Memory B cell (primary cell): ENCODE measurements around the gene FMC1.
A peak's percentile ranks its signal among the peaks of the same experiment; 100 is the strongest.
"Not testable (repeated sequence)": the region's sequence is repeated elsewhere in the genome, so short reads cannot be mapped to it uniquely, and the experiment has no call there.

Experiments used
- ATAC-seq: fragments of 150-1000 bp; cut with Tn5 transposase; 2 replicates; pipeline ENCODE4 v1.10.0; 2021; ENCODE audit warnings: low read depth, mild to moderate bottlenecking, moderate library complexity
- DNase-seq, 2 donors: peaks; one replicate each; pipeline ENCODE4 v3.0.0; 2022; ENCODE audit warnings: low spot score in 2 of 2
- H3K27ac Mint-ChIP-seq: one replicate; pipeline ENCODE4 v1.8.0; 2022; ENCODE audit warnings: mild to moderate bottlenecking, moderate library complexity, mixed read lengths
- H3K27me3 Mint-ChIP-seq: one replicate; pipeline ENCODE4 v1.8.0; 2022; ENCODE audit warnings: mixed read lengths
- H3K36me3 Mint-ChIP-seq: one replicate; pipeline ENCODE4 v1.8.0; 2022; ENCODE audit warnings: mild to moderate bottlenecking, mixed read lengths
- H3K4me1 Mint-ChIP-seq: one replicate; pipeline ENCODE4 v1.8.0; 2022; ENCODE audit warnings: mixed read lengths
- H3K4me3 Mint-ChIP-seq: one replicate; pipeline ENCODE4 v1.8.0; 2022; ENCODE audit warnings: mild to moderate bottlenecking, moderate library complexity, mixed read lengths
- H3K9me3 Mint-ChIP-seq: one replicate; pipeline ENCODE4 v1.8.0; 2022; ENCODE audit warnings: mixed read lengths

Gene FMC1

GRCh38 chr7:139357729-139358506, 16.8 kb downstream of the FMC1 start:
- Mint-ChIP-seq H3K4me3 (peak overlapping the region; percentile 98), H3K27ac (peak overlapping the region; percentile 96)
- not testable (repeated sequence) for H3K9me3 Mint-ChIP-seq, H3K4me1 Mint-ChIP-seq, H3K36me3 Mint-ChIP-seq, DNase-seq, H3K27me3 Mint-ChIP-seq, ATAC-seq

DNA sequence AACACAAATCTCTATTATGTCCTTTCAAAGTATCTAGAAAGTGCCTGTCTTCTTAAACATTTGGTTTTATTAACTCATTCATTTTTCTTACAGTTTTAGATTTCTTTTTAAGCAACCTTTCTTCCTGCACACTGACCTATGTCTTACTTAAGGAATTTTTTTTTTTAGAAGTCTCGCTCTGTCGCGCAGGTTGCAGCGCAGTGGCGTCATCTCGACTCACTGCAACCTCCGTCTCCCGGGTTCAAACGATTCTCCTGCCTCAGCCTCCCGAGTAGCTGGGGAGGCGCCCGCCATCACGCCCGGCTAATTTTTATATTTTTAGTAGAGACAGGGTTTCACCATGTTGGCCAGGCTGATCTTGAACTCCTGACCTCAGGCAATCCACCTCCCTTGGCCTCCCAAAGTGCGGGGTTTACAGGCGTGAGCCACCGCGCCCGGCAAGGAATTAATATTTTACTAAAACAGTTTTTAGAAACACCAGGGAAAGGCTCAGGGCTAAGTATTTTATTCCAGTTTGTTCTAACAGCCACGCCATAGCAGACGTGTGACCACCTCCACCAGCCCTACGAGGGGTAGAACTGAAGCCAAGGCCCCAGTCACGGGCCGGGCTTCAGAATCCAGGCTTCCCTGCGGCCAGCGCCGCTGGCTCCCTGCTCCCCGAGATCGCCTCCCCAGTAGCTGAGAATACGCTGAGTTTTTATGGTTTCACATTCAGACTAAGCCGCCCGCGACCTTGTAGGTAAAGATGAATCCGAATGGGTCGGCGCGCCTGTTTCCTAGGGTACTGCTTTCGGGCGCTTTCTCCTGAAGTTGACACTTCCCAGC, 17.6 kb downstream of the FMC1 start:
- Mint-ChIP-seq H3K4me3 (peak overlapping the region; percentile 98), H3K9me3 (no peaks in the 10 kb centered on the region), H3K4me1 (peaks cover 10% of the 10 kb centered on the region), H3K27me3 (no peaks in the 10 kb centered on the region), H3K36me3 (peaks cover 2% of the 10 kb centered on the region), H3K27ac (peak overlapping the region; percentile 96)
- DNase-seq (peak; percentile 11 to 24), ATAC-seq (peak; percentile 9)

DNA sequence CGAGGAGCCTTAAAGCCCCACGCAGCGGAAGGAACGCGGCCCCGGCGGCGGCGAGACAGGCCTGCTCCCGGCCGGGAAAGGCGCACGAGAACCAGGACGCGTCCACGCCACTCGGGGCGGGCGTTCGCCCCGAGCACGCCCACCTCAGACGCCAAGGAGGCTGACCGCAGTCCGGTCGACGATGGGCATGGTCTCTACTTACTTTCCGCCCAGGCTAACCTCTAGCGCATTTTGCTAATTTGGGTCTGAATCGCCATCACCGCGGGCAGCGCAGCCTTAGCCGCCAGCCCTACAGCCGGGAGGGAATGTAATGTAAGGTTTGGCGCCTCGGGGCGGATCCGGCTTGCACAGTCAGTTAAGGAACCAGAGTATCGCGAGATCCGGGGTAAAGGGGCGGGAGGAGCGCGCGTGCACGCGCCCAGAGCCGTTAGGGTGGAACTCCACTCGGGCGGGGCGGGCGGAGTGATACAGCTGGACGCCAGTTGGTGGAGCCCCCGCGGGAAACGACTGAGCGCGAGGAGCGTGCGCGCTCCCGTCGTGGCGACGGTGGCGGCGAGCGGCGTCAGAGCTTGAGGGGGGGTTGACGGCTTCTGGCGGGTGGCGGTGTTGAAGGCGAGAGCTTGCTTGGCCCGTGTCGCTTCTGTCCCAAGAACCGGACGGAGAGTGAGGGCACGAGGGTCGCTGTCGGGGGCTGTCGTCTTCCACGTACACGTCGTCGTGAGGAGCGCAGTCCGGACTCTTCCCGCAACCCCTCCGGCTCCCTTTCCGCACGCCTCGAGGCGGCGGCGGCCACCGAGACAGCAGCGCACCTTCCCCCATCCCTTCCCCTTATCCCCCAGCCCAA, 18.5 kb downstream of the FMC1 start, which contains the start of gene LUC7L2:
LUC7L2 (plus strand) TSS at position 529 of the 844 bp plus-strand sequence. CDS start 368 bp downstream, outside the sequence.
- H3K9me3 Mint-ChIP-seq, result no peaks in the 10 kb centered on the region

GRCh38 chr7:139360210-139360947, 19.2 kb downstream of the FMC1 start:
- ATAC-seq (peak; percentile 69), DNase-seq (peak; percentile 94 to 97)
- peak overlapping the region; percentile 98 for H3K4me3 Mint-ChIP-seq
- no peaks in the 10 kb centered on the region for H3K9me3 Mint-ChIP-seq
- H3K27ac Mint-ChIP-seq, result peak overlapping the region; percentile 96
- peaks cover 4% of the 10 kb centered on the region for H3K36me3 Mint-ChIP-seq
- peaks cover 12% of the 10 kb centered on the region for H3K4me1 Mint-ChIP-seq
- H3K27me3 Mint-ChIP-seq, result no peaks in the 10 kb centered on the region

More for the DNA sequence above, 18.5 kb downstream of the FMC1 start, which contains the start of gene LUC7L2:
- peaks cover 10% of the 10 kb centered on the region for H3K4me1 Mint-ChIP-seq
- ATAC-seq (peak; percentile 75), DNase-seq (peak; percentile 98)
- H3K36me3 Mint-ChIP-seq, result peaks cover 2% of the 10 kb centered on the region
- peak within 1 kb of the TSS; percentile 96 for H3K27ac Mint-ChIP-seq
- no peaks in the 10 kb centered on the region for H3K27me3 Mint-ChIP-seq
- H3K4me3 Mint-ChIP-seq, result peak within 1 kb of the TSS; percentile 98

DNA sequence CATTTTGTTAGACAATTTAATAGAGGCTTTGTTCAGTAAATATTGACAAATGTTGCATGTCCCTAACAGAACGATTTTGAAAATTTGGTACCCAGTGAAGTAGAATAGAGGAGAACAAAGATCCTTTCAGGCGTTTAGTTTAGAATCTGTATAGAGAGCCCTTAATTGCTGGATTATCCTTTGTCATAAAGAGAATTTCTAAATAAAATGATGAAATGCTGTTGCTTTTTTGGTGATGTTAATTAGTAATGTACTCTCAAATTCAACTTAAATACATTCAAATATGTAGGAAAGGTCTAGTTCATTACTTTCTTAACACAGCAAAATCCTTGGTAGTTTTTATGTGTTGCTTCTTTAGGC, 19.8 kb downstream of the FMC1 start:
- no peak for ATAC-seq

DNA sequence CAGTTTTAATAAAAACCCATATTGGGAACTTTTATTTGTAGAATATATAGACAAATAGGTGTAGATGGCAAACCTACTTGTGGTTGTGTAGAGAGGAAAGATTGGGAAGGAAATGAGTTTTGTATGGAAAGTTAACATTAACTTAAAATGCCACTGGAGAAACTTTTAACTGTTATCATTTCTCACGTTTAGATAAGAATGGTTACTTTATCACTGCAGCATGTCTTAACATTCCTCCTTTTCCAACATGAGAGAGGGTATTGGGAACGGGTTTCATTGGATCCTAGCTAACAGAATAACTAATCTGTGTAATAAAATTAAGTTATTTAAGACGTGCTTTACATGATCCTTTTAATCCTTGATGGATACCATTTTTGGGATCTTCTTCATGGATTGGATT, 20.4 kb downstream of the FMC1 start:
- H3K27me3 Mint-ChIP-seq, result no peaks in the 10 kb centered on the region
- DNase-seq (no peak), ATAC-seq (no peak)
- peaks cover 17% of the 10 kb centered on the region for H3K4me1 Mint-ChIP-seq
- peak overlapping the region; percentile 52 for H3K4me3 Mint-ChIP-seq
- peak overlapping the region; percentile 47 for H3K27ac Mint-ChIP-seq
- H3K36me3 Mint-ChIP-seq, result peaks cover 6% of the 10 kb centered on the region
- H3K9me3 Mint-ChIP-seq, result no peaks in the 10 kb centered on the region

More for the DNA sequence above, 19.8 kb downstream of the FMC1 start:
- Mint-ChIP-seq H3K4me1 (peaks cover 17% of the 10 kb centered on the region), H3K4me3 (peak overlapping the region; percentile 98), H3K27ac (peak overlapping the region; percentile 96), H3K27me3 (no peaks in the 10 kb centered on the region), H3K9me3 (no peaks in the 10 kb centered on the region), H3K36me3 (peaks cover 6% of the 10 kb centered on the region)
- DNase-seq, result no peak

- Mint-ChIP-seq H3K4me1 (peaks cover 17% of the 10 kb centered on the region), H3K9me3 (no peaks in the 10 kb centered on the region), H3K36me3 (peaks cover 6% of the 10 kb centered on the region), H3K27me3 (no peaks in the 10 kb centered on the region), H3K4me3 (no peak overlapping the region), H3K27ac (peak overlapping the region; percentile 51)
- DNase-seq (no peak), ATAC-seq (no peak)
Observed at GRCh38 chr7:139362302-139362701, 21.2 kb downstream of the FMC1 start.

DNA sequence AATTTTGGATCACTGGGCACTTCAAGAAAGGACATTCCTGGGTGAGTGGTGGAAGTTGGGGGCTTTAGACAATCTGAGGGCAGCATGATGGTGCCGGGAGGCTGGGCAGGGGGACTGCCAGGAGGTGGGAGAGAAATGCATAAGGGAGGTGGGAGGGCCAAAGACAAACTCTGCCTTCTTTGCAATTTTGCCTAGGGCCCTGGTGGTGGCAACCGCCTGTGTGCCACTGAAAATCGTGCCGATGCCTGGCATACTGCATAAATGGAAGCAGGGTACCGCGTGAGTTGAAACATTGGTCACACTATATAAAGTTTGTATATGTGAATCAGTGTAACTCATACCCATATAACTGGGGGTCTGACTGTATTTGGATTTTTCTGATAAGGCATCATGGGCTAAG, 21.8 kb downstream of the FMC1 start:
- no peak for DNase-seq
- Mint-ChIP-seq H3K36me3 (peaks cover 6% of the 10 kb centered on the region), H3K27ac (peak overlapping the region; percentile 51), H3K9me3 (no peaks in the 10 kb centered on the region), H3K4me3 (peak overlapping the region; percentile 8), H3K4me1 (peaks cover 22% of the 10 kb centered on the region), H3K27me3 (no peaks in the 10 kb centered on the region)
- no peak for ATAC-seq

- Mint-ChIP-seq H3K27me3 (no peaks in the 10 kb centered on the region), H3K4me1 (peaks cover 37% of the 10 kb centered on the region), H3K9me3 (no peaks in the 10 kb centered on the region), H3K4me3 (no peak overlapping the region), H3K27ac (peak overlapping the region; percentile 46), H3K36me3 (peaks cover 9% of the 10 kb centered on the region)
- no peak for ATAC-seq
- DNase-seq, result no peak
Observed at GRCh38 chr7:139365336-139365735, 24.2 kb downstream of the FMC1 start.

- peaks cover 40% of the 10 kb centered on the region for H3K4me1 Mint-ChIP-seq
- H3K27me3 Mint-ChIP-seq, result no peaks in the 10 kb centered on the region
- H3K9me3 Mint-ChIP-seq, result no peaks in the 10 kb centered on the region
- ATAC-seq (no peak), DNase-seq (no peak)
- H3K27ac Mint-ChIP-seq, result no peak overlapping the region
- peaks cover 11% of the 10 kb centered on the region for H3K36me3 Mint-ChIP-seq
- H3K4me3 Mint-ChIP-seq, result no peak overlapping the region
Observed at GRCh38 chr7:139366400-139366799, 25.3 kb downstream of the FMC1 start.

GRCh38 chr7:139367438-139368155, 26.5 kb downstream of the FMC1 start:
- no peaks in the 10 kb centered on the region for H3K9me3 Mint-ChIP-seq
- H3K4me1 Mint-ChIP-seq, result peaks cover 40% of the 10 kb centered on the region
- H3K27me3 Mint-ChIP-seq, result no peaks in the 10 kb centered on the region
- peaks cover 11% of the 10 kb centered on the region for H3K36me3 Mint-ChIP-seq
- DNase-seq (no peak), ATAC-seq (no peak)
- no peak overlapping the region for H3K4me3 Mint-ChIP-seq
- H3K27ac Mint-ChIP-seq, result no peak overlapping the region

DNA sequence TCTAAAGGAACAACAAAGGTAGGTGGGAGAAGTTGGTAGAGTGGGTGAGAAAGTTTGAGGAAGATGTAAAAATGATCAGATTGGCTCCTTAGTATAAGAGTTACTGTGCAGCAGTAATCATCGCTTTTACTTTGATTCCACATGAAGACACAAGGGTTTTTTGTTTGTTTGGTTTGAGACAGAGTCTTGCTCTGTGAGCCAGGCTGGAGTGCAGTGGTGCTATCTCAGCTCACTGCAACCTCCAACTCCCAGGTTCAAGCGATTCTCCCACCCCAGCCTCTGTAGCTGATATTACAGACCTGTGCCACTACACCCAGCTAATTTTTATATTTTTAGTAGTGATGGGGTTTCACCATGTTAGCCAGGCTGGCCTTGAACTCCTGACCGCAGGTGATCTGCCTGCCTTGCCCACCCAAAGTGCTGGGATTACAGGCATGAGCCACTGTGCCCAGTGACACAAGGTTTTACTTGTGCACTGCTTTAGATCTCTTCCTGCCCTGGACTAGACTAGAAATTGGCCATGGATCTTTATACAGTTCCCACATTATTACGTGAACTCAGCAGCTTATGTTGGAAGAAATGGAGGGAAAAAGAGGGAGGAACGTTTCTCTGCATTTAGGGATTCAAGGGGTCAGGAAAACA, 29.3 kb downstream of the FMC1 start:
- peaks cover 37% of the 10 kb centered on the region for H3K4me1 Mint-ChIP-seq

More for the DNA sequence above, 29.3 kb downstream of the FMC1 start:
- Mint-ChIP-seq H3K36me3 (peaks cover 8% of the 10 kb centered on the region), H3K9me3 (no peaks in the 10 kb centered on the region), H3K27ac (peak overlapping the region; percentile 28), H3K27me3 (no peaks in the 10 kb centered on the region), H3K4me3 (no peak overlapping the region)
- ATAC-seq (no peak), DNase-seq (no peak)
